Stimulated activated CD8-positive, alpha-beta memory T cell treated with anti-CD3 and anti-CD28 coated beads, Interleukin-15, amount 100 ng/mL, for 1 hour (primary cell): ENCODE measurements around the gene MIAT.

Source experiments
- DNase-seq: peaks from one replicate; pipeline ENCODE4 v3.0.0-alpha.2; 2020; ENCODE audit warnings: low read depth

MIAT gene

DNA sequence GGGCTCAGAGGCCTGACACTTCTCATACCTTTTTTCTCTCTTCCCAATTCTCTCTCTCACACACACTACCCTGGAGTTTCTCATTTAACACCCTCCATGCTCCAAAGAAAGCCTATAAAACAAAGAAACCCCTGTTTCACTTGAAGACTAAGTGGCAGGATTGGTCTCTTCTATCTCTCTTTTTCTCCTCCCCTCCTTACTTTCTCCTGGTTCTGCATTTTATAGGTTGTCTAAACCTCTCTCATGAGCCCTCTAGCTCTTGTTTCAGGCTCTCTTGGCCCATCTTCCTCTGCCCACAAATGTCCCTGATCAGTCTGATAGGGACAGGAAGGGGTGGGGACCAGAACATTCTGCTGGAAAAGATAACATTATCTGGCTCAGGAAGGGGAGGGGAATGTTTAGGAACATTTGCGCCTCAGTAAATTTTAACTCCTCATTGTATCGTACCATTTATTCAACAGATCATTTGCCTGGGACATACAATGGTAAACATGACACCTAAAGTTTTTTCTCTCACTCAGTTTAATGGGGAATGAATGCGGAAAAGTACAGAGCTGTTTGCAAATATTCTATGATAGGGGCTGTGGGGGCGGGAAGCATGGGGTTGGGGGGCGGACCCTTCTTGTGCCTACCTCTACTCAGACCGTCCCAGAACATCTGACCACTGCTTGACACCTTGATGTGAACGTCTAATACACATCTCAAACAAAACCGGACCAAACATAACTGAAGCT is 24.8 kb upstream of the MIAT start:
- no peak for DNase-seq

DNA sequence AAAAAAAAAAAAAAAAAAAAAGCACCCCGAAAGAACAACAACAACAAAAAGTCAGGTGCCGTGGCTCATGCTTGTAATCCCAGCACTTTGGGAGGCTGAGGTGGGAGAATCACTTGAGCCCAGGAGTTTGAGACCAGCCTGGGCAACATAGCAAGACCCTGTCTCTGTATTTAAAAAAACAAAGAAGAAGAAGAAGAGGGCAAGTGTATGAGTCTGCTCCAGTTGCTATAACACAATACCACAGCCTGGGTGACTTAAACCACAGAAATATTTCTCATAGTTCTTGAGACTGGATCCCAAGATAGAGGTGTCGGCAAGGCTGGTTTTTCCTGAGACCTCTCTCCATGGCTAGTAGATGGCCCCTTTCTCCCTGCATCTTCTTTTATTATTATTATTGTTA is 23.2 kb upstream of the MIAT start:
- no peak for DNase-seq

- DNase-seq, result no peak
Measured at GRCh38 chr22:26635117-26635516, 22.3 kb upstream of the MIAT start.

GRCh38 chr22:26636296-26636695 is 21.1 kb upstream of the MIAT start:
- no peak for DNase-seq

DNA sequence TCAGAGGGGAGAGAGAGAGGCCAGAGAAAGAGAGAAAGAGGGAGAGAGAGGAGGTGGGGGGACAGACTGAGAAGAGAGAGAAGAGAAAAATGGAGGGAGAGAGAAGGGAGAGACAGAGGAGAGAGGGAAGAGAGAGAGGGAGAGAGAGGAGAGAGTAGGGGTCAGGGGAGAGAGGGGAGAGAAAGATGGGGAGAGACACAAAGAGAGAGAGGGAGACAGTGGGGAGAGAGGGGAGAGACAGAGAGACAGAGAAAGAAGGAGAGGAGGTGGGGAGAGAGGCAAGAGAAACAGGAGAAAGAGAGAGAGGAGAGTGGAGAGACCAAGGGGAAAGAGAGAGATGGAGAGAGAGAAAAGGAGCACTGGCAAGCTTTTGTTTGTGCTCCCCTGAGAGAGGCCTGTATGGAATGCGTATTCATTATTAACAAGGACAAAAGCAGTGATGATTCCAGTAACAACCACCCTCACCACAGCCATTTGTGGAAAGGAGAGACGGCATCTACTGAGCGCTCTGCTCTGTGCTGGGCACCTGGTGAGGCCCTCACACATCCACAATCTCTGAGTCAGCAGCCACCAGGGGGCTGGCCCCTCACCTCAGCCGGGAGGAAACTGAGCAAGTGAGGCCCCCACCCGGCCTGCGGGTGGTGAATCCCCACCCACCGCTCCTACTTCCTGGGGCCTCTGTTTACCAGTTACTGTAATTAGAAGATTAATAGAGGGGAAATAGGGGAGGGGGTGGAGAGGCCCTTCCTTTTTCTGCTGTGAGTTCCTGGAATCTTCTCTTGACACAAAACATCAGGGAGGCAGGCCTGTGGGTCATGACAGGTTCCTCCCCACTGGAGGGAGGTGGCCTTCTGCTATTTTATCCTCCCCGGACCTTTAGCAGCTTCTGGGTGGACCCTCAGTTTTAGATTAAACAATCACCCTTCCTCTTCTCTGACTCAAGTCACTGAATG is 14.6 kb upstream of the MIAT start:
- DNase-seq, result peak; percentile 56

DNA sequence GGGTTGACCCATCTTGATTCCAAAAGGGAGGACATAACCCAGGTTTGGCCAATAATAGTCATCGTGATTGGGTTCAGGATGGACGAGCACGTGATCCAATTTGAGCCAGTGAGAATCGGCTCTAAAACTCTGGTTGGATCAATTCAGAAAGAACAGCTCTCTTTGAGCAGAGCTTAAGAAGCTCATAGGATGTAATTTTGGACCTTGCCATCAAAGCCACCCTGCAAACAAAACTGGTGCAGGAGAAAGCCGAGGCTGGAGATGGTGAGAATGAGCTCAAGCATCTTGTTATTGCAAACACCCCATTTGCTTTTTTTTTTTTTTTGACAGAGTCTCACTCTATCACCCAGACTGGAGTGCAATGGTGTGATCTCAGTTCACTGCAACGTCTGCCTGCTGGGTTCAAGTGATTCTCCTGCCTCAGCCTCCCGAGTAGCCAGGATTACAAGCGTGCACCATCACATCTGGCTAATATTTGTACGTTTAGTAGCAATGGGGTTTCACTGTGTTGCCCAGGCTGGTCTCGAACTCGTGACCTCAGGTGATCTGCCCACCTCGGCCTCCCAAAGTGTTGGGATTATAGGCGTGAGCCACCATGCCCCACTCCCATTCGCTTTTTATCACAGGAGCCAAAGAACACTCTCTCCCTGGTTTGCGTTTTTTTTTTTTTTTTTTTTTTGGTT is 13.8 kb upstream of the MIAT start:
- no peak for DNase-seq

DNA sequence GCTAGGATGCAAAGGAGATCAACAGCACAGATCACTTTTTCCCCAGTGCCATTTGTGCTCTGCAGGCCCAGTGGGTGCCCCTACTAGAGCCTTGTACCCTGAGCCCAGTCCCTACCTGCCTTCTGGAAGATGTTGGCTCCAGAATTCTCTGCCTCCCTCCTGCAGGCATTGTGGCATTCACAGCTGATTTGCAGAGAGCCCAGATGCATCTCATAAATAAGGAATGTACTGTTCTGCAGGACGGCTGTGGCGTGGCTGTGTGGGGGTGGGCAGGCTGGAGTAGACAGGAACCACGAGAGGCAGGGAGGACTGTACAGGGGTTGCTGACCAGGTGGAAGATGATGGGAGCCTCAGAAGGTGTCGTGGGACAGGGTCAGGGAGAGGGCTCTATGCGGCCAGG is 11.2 kb upstream of the MIAT start:
- DNase-seq, result no peak

DNA sequence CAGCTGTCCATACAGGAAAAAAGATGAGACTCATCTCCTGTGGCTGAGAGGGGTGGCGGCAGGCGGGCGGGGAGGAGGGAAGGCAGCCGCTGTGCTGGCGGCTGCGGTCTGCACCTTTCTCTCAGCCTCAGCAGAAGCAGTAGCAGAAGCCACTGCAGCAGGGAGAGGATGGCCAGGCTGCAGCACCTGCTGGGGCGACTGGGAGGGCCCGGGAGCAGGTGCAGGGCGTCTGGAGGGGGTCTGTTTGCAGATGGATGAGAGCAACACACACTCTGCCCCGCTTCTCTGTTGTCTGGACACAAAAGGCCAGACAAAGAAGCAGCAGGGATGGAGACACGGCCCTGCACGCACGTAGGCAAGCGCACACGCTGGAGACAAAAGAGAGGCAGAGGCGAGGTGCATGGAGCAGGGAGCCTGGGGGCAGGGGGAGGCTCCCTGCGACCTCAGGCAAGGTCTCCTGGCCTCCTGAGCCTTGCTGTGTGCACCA is 9.3 kb upstream of the MIAT start:
- DNase-seq, result no peak

GRCh38 chr22:26648528-26649388 is 8.6 kb upstream of the MIAT start:
- no peak for DNase-seq

- DNase-seq, result no peak
Measured at GRCh38 chr22:26650722-26651421, 6.5 kb upstream of the MIAT start.

DNA sequence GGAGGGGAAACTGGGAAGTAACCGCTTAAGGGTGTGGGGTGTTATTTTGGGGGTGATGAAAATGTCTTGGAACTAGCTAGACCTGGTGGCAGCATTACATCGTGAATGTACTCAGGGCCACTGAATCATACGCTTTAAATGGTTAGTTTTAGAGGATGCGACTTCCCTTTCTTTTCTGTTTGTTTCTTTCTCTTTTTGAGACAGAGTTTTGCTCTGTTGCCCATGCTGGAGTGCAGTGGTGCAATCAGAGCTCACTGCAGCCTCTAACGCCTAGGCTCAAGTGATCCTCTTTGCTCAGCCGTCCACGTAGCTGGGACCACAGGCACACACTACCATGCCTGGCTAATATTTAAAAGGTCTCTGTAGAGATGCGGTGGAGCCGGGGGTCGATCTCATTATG is 5.6 kb upstream of the MIAT start:
- DNase-seq, result no peak

- no peak for DNase-seq
Measured at GRCh38 chr22:26658161-26658560, 773 bp downstream of the MIAT start.

- peak; percentile 62 for DNase-seq
Measured at GRCh38 chr22:26658671-26659478, 1.5 kb downstream of the MIAT start.

DNA sequence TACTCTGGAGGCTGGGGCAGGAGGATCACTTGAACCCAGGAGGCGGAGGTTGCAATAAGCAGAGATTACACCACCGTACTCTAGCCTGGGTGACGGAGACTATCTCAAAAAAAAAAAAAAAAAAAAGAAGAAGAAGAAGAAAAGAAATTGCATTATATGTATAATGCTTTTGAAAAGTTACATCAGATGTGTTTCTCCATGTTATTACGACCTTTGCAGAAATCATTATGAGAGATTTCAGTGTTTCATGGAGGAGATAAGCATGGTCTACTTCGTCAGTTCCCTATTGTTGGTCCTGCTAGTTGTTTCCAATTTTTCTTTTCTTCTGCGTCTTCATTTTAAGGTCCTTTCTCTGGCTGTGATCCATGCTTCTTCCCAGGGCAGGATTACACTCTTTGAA is 3.0 kb downstream of the MIAT start:
- no peak for DNase-seq

GRCh38 chr22:26660961-26661578 is 3.7 kb downstream of the MIAT start:
- DNase-seq, result no peak

- DNase-seq, result no peak
Measured at GRCh38 chr22:26662160-26662559, 4.8 kb downstream of the MIAT start.

DNA sequence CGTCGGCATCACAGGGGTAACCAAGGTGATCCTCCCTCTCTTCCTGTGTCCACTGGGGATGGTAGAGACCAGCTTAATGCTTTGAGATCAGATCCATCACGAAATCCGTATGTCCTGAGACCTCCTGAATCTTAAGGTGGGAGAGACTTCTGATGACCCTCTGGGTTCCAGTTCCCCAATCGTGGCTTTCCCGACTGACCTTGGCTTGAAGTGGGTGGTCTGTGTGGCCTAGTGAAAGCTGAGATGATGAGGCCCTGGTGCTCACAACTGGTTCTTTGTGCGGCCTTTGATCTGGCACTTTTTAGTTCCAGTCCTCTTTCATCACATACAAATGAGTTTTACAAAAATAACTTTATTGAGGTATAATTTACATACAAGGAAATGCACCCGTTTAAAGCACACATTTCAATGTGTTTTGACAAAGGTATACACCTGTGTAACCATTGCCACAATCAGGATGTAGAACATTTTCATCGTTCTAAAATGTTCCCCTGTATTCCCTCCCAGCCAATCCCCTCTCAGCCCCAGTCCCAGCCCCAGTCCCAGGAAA is 6.1 kb downstream of the MIAT start:
- DNase-seq, result no peak

- no peak for DNase-seq
Measured at GRCh38 chr22:26665813-26666231, 8.4 kb downstream of the MIAT start.

DNA sequence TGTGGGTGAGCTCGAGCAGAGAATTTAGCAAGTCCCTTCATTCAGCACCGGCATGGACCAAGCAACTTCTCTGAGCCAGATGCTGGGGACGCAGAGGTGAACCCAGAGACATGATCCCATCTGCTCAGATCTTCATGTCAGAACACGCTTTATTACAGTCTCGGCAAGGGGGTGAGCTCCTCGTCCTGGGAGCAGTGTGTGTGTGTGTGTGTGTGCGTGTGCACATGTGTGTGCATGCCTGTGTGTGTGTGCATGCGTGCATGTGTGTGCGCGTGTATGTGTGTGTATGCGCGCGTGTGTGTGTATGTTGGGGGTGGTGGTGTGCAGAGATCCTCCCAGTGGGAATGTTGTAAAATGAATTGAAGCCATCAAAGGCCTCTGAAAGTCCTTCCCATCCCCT is 9.8 kb downstream of the MIAT start:
- DNase-seq, result no peak
